ENCODE data around the gene LIMS3.
"Not testable (repeated sequence)": the region's sequence is repeated elsewhere in the genome, so short reads cannot be mapped to it uniquely, and the experiment has no call there.

Gene LIMS3

GRCh38 chr2:109898462-109899336 lies at the start of gene LIMS3:
Gene LIMS3 (plus strand): TSS chr2:109898688. CDS start chr2:109898729, 41 bp downstream.
- DNase-seq, result not testable (repeated sequence)

- DNase-seq, result not testable (repeated sequence)
Observed at GRCh38 chr2:109871129-109871751, 27.2 kb upstream of the LIMS3 start.

DNA sequence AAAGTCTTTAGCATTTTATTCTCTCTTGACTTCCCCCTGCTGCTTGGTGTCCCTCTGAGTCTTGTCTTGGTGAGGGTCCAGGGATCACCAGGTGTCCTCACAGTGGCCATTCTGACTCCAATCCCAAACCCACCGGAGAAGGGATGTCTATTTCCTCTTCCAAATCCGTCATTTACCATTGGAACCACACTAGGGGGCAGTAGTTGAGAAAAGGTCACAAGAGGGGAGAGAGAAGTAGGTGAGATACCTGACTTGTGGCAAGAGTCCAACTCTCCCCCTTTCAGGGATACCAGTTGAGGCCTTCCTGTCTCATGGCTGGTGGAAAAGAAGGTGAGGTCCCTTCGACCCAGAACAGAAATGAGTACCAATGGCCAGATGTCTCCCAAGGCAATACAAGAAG lies 21.9 kb upstream of the LIMS3 start:
- DNase-seq, result not testable (repeated sequence)

DNA sequence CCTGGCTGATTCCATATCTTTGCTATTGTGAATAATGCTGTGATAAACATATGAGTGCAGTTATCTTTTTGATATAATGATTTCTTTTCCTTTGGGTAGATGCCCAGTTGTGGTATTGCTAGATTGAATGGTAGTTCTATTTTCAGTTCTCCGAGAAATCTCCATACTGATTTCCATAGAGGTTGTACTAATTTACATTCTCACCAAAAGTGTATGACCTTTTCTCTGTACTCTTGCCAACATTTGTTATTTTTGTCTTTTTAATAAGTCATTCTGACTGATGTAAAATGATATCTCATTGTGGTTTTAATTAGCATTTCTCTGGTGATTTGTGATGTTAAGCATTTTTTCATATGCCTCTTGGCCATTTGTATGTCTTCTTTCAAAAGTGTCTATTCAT lies 16.4 kb upstream of the LIMS3 start:
- not testable (repeated sequence) for DNase-seq

DNA sequence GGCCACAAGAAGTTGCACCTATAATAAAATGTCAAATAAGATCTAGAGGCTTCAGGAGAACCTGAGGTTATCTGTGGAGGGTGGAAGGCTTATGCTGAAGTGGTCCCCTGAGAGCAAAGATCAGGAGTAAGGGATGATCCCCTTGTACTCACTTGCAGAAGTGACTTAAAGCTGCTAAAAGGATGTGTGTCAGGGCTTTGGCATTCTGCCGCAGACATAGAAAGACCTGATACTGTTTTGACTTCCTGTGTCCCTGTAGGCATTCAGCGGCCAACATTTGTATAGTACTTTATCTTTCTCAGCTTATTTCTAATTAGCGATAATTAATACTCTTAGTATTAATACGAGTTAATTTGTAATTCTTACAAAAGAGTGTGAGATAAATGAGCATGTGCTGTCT lies 10.1 kb upstream of the LIMS3 start:
- not testable (repeated sequence) for DNase-seq

DNA sequence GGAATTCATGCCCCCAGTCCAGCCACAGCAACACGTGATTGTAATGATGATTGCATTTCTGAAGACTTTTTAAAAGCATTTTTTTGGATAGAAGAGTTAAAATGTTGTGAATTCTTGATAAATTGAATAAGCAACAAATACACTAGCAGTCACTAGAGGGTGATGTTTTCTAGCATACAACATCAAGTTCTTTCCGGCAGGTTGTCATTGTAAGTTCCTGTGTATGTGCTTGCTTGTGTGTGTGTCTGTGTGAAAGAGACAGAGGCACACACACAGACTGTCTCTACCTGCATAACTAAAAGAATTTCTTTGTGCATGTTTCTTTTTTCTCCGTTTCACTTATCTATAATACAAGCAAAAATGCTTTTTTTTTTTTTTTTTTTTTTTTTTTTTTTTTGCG lies 8.6 kb upstream of the LIMS3 start:
- DNase-seq, result not testable (repeated sequence)

- DNase-seq, result not testable (repeated sequence)
Observed at GRCh38 chr2:109891024-109891423, 7.5 kb upstream of the LIMS3 start.

- not testable (repeated sequence) for DNase-seq
Observed at GRCh38 chr2:109893736-109894135, 4.8 kb upstream of the LIMS3 start.

- not testable (repeated sequence) for DNase-seq
Observed at GRCh38 chr2:109894141-109894540, 4.3 kb upstream of the LIMS3 start.

DNA sequence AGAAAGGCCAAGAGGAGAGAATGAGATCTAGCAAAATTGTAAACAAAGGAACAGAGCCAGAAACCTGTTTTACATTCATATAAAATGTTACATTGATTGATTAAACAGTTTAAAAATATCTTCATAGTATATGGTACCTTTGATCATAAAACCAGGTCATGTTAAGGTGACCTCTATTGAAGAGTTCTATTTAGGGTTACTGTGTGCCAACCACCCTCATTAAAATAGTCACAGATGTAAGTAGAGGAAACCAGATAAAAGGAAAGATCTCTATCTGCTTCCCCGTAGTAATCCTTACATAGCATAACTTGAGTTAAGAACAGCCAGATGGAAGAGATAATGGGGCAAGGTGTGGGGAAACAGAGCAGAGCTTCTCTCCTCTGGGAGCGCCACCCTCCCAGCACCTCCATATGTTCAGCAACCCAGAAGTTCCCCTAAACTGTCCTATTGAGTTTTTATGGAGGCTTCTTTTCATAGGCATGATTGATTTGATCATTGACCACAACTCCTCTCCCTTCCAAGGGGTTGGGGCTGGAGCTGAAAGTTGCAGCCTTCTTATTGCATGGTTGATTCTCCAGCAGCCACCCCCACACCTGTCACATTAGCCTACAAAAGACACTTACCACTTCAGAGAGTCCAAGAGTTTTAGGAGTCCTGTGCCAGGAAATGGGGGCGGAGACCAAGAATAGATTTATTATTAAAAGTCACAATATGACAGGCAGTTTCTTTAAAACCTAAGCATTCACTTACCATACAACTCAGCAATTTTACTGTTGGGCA lies 3.2 kb upstream of the LIMS3 start:
- not testable (repeated sequence) for DNase-seq

GRCh38 chr2:109896212-109896611 lies 2.3 kb upstream of the LIMS3 start:
- DNase-seq, result not testable (repeated sequence)

GRCh38 chr2:109897769-109898461 lies 573 bp upstream of the LIMS3 start:
- not testable (repeated sequence) for DNase-seq

DNA sequence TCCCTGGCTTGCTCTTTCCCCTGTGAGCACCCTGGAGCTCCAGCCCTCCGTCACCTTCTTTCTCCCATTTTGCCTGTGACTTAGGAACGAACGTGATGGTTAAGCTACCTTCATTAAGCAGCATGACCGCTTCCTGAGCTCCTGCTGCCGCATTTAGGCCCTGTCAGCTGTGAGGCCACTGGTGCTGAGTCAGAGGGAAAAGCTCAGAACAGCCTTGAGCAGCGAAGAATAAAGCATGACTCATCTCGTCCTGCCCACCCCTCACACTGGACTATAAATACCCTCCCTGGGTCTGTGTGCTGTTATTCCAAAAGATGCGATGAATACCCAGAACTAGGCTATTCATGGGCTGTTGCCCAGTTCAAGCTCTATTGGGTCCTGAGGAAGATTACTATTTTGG lies 7.3 kb downstream of the LIMS3 start:
- not testable (repeated sequence) for DNase-seq

GRCh38 chr2:109908626-109909025 lies 10.1 kb downstream of the LIMS3 start:
- DNase-seq, result not testable (repeated sequence)

DNA sequence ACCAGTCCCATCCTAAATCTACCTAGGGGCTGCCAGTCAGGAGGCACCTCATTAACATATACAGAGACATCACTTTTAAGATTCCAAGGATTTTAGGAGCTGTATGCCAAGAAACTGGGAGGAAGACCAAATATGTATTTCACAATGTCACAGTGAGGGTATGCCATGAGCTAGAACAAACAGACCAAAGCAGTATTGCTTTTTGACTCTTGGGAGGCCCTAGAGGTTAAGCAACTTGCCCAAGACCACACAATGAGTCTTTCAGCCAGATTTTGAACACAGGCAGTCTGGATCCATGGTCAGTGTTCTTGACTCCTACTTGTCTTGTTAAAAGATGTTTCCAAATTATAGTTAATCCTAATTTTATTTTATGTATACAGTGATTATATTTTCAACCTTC lies 12.3 kb downstream of the LIMS3 start:
- not testable (repeated sequence) for DNase-seq

DNA sequence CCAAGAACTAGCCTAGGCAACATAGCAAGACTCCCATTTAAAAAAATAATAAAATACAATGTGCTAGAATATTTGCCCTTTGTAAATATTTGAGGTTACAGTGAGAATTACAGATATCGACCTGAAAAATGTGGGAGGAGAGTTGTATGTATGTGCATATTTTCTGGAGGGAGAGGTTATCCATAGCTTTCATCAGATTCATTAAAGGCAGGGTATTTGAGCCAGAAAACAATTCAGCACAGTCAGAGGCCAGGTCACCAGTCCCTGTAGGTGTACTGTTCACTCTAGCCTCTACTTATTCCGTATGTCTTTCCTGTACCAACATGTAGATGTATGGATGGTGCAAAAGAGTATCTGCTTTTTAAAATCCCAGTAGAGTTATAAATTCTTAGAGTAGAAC lies 15.4 kb downstream of the LIMS3 start:
- not testable (repeated sequence) for DNase-seq

- not testable (repeated sequence) for DNase-seq
Observed at GRCh38 chr2:109914552-109914951, 16.1 kb downstream of the LIMS3 start.

GRCh38 chr2:109915830-109916229 lies 17.3 kb downstream of the LIMS3 start:
- DNase-seq, result not testable (repeated sequence)

DNA sequence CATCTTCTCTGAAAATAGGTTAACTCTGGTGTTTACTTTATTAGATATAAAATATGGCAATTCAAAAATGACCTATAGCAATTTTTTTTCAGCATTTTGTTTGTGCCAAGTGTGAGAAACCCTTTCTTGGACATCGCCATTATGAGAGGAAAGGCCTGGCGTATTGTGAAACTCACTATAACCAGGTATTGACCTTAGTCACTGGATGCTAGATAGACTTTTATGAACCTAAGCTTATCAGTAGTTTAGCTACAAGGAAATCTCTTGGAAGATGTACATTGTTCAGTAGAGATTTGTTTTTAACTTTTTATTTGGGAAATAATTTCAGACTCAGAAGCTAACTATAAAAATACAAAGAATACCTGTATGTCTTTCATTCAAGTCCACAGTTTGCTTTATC lies 21.7 kb downstream of the LIMS3 start:
- not testable (repeated sequence) for DNase-seq

GRCh38 chr2:109921543-109922384 lies 23.3 kb downstream of the LIMS3 start:
- DNase-seq, result not testable (repeated sequence)

DNA sequence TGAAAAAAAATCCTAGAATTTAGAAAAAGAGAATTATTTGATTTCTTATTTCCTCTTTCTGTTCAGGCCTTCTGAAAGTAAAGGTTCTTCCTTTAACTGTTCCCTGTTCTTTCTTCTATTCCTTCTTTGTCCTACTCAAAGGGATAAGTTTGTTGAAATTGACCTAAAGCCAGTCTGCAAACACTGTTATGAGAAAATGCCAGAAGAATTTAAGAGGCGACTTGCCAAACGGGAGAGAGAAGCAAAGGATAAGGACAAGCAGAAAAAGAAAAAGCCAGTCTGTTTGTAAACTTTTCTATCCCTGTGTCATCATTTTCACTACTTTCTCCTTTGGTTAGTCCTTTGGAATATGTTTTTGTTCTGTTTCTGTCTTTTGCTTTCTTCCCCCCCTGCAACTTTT lies 26.0 kb downstream of the LIMS3 start:
- DNase-seq, result not testable (repeated sequence)
